Measurements from ENCODE around the gene C1orf56. TPM values are rescaled to one million over a fixed set of nuclear protein-coding genes. Genes with fewer than 3 reads are reported as not detected.
A peak's percentile ranks its signal among the peaks of the same experiment; 100 is the strongest.

The C1orf56 gene
- total RNA-seq, 3 donors from 2014 or later (not counting 1 experiment from before 2014, with no cell fraction given): 1.6 to 3.3 (median 1.9) TPM

- no peaks in the 10 kb centered on the region for H3K9me3 ChIP-seq (ENCODE audit: control insufficient read depth, insufficient read depth, low read length)
- WGBS (ENCODE audit: insufficient coverage): no CpG with 5 or more reads among the region's 2 CpGs
- H3K9me3 Mint-ChIP-seq: no peaks in the 10 kb centered on the region
Measured at GRCh38 chr1:151036356-151036755, 11.2 kb upstream of the C1orf56 start, which contains the start of gene BNIPL. Gene BNIPL (plus strand): TSS chr1:151036586. CDS start chr1:151036726, 140 bp downstream.

GRCh38 chr1:151037032-151037431 is 10.5 kb upstream of the C1orf56 start:
- TF ChIP-seq CTCF (IDR thresholded peaks at IDR 0.05): no peak
- H3K4me3 Mint-ChIP-seq: no peak overlapping the region
- H3K9me3 ChIP-seq (ENCODE audit: control insufficient read depth, insufficient read depth, low read length): no peaks in the 10 kb centered on the region
- no peak for DNase-seq
- no peak overlapping the region for H3K27ac Mint-ChIP-seq
- H3K27ac ChIP-seq (ENCODE audit: low read length): no peak overlapping the region
- H3K4me3 ChIP-seq (ENCODE audit: low read length): no peak overlapping the region
- no peak for ATAC-seq
- H3K9me3 Mint-ChIP-seq: no peaks in the 10 kb centered on the region
- H3K36me3 Mint-ChIP-seq: peaks cover 11% of the 10 kb centered on the region
- H3K27me3 ChIP-seq (ENCODE audit: control insufficient read depth, insufficient read depth, low read length): no peaks in the 10 kb centered on the region
- H3K36me3 ChIP-seq (ENCODE audit: control insufficient read depth, insufficient read depth, low read length): peaks cover 9% of the 10 kb centered on the region
- no peaks in the 10 kb centered on the region for H3K4me1 Mint-ChIP-seq
- intact Hi-C loops (cut with micrococcal nuclease): no loop called here
- WGBS (ENCODE audit: insufficient coverage): 91% methylated on average over 5 of the region's 6 CpGs
- H3K27me3 Mint-ChIP-seq (ENCODE audit: low read depth in 2 of 2): no peaks in the 10 kb centered on the region
- no peaks in the 10 kb centered on the region for H3K4me1 ChIP-seq (ENCODE audit: control insufficient read depth, insufficient read depth, low read length)

More at GRCh38 chr1:151036356-151036755, 11.2 kb upstream of the C1orf56 start, which contains the start of gene BNIPL:
- H3K36me3 Mint-ChIP-seq: peaks cover 11% of the 10 kb centered on the region
- no peaks in the 10 kb centered on the region for H3K4me1 Mint-ChIP-seq
- intact Hi-C loops (cut with micrococcal nuclease): no loop called here
- Histone ChIP-seq H3K36me3 (ENCODE audit: control insufficient read depth, insufficient read depth, low read length) (peaks cover 13% of the 10 kb centered on the region), H3K4me3 (ENCODE audit: low read length) (no peak within 1 kb of the TSS), H3K4me1 (ENCODE audit: control insufficient read depth, insufficient read depth, low read length) (no peaks in the 10 kb centered on the region), H3K27ac (ENCODE audit: low read length) (no peak within 1 kb of the TSS), H3K27me3 (ENCODE audit: control insufficient read depth, insufficient read depth, low read length) (no peaks in the 10 kb centered on the region)
- H3K27ac Mint-ChIP-seq: peak within 1 kb of the TSS in 1 of 2 donors; percentile 21
- no peak for TF ChIP-seq CTCF (IDR thresholded peaks at IDR 0.05)
- no peaks in the 10 kb centered on the region for H3K27me3 Mint-ChIP-seq (ENCODE audit: low read depth in 2 of 2)
- DNase-seq (no peak), ATAC-seq (no peak)
- no peak within 1 kb of the TSS for H3K4me3 Mint-ChIP-seq

- no peak for TF ChIP-seq CTCF (IDR thresholded peaks at IDR 0.05)
- DNase-seq: no peak
- H3K4me1 ChIP-seq (ENCODE audit: control insufficient read depth, insufficient read depth, low read length): no peaks in the 10 kb centered on the region
- no peak overlapping the region for H3K4me3 ChIP-seq (ENCODE audit: low read length)
- H3K4me1 Mint-ChIP-seq: no peaks in the 10 kb centered on the region
- H3K27ac Mint-ChIP-seq: no peak overlapping the region
- H3K4me3 Mint-ChIP-seq: no peak overlapping the region
- H3K27me3 Mint-ChIP-seq (ENCODE audit: low read depth in 2 of 2): no peaks in the 10 kb centered on the region
- intact Hi-C loops (cut with micrococcal nuclease): no loop called here
- H3K9me3 Mint-ChIP-seq: no peaks in the 10 kb centered on the region
- no peaks in the 10 kb centered on the region for H3K27me3 ChIP-seq (ENCODE audit: control insufficient read depth, insufficient read depth, low read length)
- no peaks in the 10 kb centered on the region for H3K36me3 ChIP-seq (ENCODE audit: control insufficient read depth, insufficient read depth, low read length)
- H3K27ac ChIP-seq (ENCODE audit: low read length): no peak overlapping the region
- peaks cover 6% of the 10 kb centered on the region for H3K36me3 Mint-ChIP-seq
- WGBS (ENCODE audit: insufficient coverage): 90% methylated on average over 3 of the region's 3 CpGs
- no peak for ATAC-seq
- H3K9me3 ChIP-seq (ENCODE audit: control insufficient read depth, insufficient read depth, low read length): no peaks in the 10 kb centered on the region
Measured at GRCh38 chr1:151039521-151039920, 8.0 kb upstream of the C1orf56 start.

GRCh38 chr1:151043163-151043562 is 4.4 kb upstream of the C1orf56 start:
- no peak overlapping the region for H3K4me3 ChIP-seq (ENCODE audit: low read length)
- H3K4me1 ChIP-seq (ENCODE audit: control insufficient read depth, insufficient read depth, low read length): peaks cover 10% of the 10 kb centered on the region
- intact Hi-C loops (cut with micrococcal nuclease): no loop called here
- TF ChIP-seq CTCF (IDR thresholded peaks at IDR 0.05): no peak
- no peak overlapping the region for H3K4me3 Mint-ChIP-seq
- no peaks in the 10 kb centered on the region for H3K9me3 Mint-ChIP-seq
- 100% methylated on average over 1 of the region's 1 CpG for WGBS (ENCODE audit: insufficient coverage)
- H3K4me1 Mint-ChIP-seq: peaks cover 16 to 26% of the 10 kb centered on the region in 2 donors
- H3K27me3 ChIP-seq (ENCODE audit: control insufficient read depth, insufficient read depth, low read length): no peaks in the 10 kb centered on the region
- H3K9me3 ChIP-seq (ENCODE audit: control insufficient read depth, insufficient read depth, low read length): no peaks in the 10 kb centered on the region
- no peak overlapping the region for H3K27ac Mint-ChIP-seq
- no peaks in the 10 kb centered on the region for H3K36me3 Mint-ChIP-seq
- H3K27ac ChIP-seq (ENCODE audit: low read length): no peak overlapping the region
- no peak for ATAC-seq
- no peaks in the 10 kb centered on the region for H3K27me3 Mint-ChIP-seq (ENCODE audit: low read depth in 2 of 2)
- DNase-seq: peak in 1 of 2 donors; percentile 32
- no peaks in the 10 kb centered on the region for H3K36me3 ChIP-seq (ENCODE audit: control insufficient read depth, insufficient read depth, low read length)
